C4-2B (cell line): ENCODE measurements around the gene CIDEB.

Source experiments
- ZFX ChIP-seq: fragments of 450-650 bp; IDR thresholded peaks from 2 replicates; pipeline ENCODE4 v1.6.1; 2017
- TF ChIP-seq, protein P1 (sequence below): fragments of 450-650 bp; conservative IDR thresholded peaks from 2 replicates; pipeline ENCODE4 v1.5.1; 2017; ENCODE audit warnings: mild to moderate bottlenecking

DNA sequence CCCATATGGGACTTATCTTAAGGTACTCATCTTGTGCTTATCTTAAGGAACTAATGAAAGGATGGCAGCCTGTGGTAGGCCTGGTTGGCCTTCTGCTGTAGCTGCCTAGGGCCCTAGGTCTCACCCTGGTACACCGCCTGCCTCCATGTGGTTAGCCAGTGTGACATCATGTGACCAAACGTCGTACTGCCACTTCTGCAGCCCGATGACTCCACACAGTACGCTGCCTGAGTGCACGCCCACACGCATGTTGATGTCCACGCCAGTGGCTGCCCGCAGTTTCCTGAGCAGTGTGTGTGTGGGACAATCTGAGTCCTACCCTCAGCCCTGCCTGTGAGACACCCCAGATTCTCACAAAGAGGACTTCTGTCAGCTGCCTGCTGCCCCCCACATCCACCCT lies 22.0 kb upstream of the CIDEB start:
- TF ChIP-seq, protein P1, sequence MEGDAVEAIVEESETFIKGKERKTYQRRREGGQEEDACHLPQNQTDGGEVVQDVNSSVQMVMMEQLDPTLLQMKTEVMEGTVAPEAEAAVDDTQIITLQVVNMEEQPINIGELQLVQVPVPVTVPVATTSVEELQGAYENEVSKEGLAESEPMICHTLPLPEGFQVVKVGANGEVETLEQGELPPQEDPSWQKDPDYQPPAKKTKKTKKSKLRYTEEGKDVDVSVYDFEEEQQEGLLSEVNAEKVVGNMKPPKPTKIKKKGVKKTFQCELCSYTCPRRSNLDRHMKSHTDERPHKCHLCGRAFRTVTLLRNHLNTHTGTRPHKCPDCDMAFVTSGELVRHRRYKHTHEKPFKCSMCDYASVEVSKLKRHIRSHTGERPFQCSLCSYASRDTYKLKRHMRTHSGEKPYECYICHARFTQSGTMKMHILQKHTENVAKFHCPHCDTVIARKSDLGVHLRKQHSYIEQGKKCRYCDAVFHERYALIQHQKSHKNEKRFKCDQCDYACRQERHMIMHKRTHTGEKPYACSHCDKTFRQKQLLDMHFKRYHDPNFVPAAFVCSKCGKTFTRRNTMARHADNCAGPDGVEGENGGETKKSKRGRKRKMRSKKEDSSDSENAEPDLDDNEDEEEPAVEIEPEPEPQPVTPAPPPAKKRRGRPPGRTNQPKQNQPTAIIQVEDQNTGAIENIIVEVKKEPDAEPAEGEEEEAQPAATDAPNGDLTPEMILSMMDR = no peak
- no peak for TF ChIP-seq ZFX
